BE2C (cell line): ENCODE data around the gene IQCE.

Source experiments
- DNase-seq: peaks from one replicate; pipeline ENCODE4 v3.0.0-alpha.2; 2020
- H3K27me3 ChIP-seq: fragments of 250-450 bp; sonication (Bioruptor Pico); 2 replicates; pipeline ENCODE4 v1.5.1; 2020; ENCODE audit warnings: mild to moderate bottlenecking
- H3K36me3 ChIP-seq: fragments of 250-450 bp; sonication (Bioruptor Pico); 2 replicates; pipeline ENCODE4 v1.5.1; 2020; ENCODE audit warnings: mild to moderate bottlenecking
- H3K4me1 ChIP-seq: fragments of 250-450 bp; sonication (Bioruptor Pico); 2 replicates; pipeline ENCODE4 v1.5.1; 2020
- H3K4me3 ChIP-seq: 2 replicates; pipeline ENCODE4 v1.5.1; 2011; ENCODE audit warnings: low read depth, low read length
- H3K9me3 ChIP-seq: fragments of 250-450 bp; sonication (Bioruptor Pico); 2 replicates; pipeline ENCODE4 v1.5.1; 2020
- CTCF ChIP-seq: IDR thresholded peaks from 2 replicates; pipeline ENCODE4 v1.5.1; 2012; ENCODE audit warnings: mild to moderate bottlenecking, low read depth, low read length

Gene IQCE

DNA sequence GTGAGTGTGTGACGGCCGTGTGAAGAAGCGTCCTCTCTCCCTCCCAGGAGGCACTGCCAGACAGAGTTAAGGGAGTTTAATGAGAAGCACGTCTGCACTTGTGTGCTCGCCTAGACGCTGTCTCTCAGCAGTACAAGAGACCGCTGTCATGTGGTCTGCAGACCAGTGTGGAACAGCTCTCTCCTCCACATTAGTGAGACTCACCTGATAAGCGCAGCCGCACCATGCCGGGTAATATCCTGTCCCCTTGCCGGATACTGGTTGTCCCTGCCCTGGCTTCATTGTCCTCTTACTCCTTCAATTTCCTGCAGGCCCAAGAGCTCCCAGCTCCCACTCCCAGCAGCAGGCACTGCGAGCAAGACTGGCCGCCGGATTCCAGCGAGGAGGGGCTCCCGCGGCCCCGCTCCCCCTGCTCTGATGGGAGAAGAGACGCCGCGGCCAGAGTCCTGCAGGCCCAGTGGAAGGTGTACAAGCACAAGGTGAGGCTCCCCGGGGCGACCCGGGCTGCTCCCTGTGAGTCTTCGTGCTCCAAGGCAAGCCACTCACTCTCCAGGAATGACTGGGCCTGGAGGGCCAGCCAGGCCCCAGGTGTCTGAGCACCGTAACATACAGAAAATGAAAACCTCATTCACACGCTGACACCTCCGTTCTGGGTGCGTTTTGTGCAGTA lies 39.5 kb downstream of the IQCE start:
- TF ChIP-seq CTCF, result no peak
- Histone ChIP-seq H3K4me3 (no peak overlapping the region), H3K4me1 (no peaks in the 10 kb centered on the region), H3K36me3 (peaks cover 26% of the 10 kb centered on the region), H3K9me3 (no peaks in the 10 kb centered on the region), H3K27me3 (no peaks in the 10 kb centered on the region)
- no peak for DNase-seq

GRCh38 chr7:2601065-2601464 lies 42.3 kb downstream of the IQCE start:
- H3K4me1 ChIP-seq, result peaks cover 4% of the 10 kb centered on the region
- DNase-seq, result no peak
- no peaks in the 10 kb centered on the region for H3K27me3 ChIP-seq
- H3K9me3 ChIP-seq, result no peaks in the 10 kb centered on the region
- H3K4me3 ChIP-seq, result no peak overlapping the region
- no peak for TF ChIP-seq CTCF
- H3K36me3 ChIP-seq, result peaks cover 15% of the 10 kb centered on the region

DNA sequence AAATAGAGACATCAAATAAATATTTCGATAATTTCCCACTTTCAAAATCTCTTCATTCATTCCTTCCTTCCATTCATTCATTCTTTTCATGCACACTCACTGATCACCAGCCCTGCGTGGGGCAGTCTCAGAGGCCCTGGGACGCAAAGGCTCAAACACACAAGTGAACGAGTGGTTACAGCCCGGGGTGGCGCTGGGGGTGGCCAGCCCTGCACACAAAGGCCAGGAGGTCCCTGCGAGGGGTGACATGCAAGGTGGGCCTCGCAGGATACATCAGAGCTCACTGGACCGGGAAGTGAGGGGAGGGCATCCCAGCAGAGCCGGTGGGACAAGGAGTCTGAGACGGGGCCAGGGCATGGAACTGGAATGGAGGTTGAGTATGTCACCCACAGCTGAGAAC lies 43.1 kb downstream of the IQCE start:
- Histone ChIP-seq H3K36me3 (peaks cover 15% of the 10 kb centered on the region), H3K27me3 (no peaks in the 10 kb centered on the region), H3K9me3 (no peaks in the 10 kb centered on the region), H3K4me3 (no peak overlapping the region), H3K4me1 (peaks cover 12% of the 10 kb centered on the region)
- DNase-seq, result no peak
- TF ChIP-seq CTCF, result no peak

DNA sequence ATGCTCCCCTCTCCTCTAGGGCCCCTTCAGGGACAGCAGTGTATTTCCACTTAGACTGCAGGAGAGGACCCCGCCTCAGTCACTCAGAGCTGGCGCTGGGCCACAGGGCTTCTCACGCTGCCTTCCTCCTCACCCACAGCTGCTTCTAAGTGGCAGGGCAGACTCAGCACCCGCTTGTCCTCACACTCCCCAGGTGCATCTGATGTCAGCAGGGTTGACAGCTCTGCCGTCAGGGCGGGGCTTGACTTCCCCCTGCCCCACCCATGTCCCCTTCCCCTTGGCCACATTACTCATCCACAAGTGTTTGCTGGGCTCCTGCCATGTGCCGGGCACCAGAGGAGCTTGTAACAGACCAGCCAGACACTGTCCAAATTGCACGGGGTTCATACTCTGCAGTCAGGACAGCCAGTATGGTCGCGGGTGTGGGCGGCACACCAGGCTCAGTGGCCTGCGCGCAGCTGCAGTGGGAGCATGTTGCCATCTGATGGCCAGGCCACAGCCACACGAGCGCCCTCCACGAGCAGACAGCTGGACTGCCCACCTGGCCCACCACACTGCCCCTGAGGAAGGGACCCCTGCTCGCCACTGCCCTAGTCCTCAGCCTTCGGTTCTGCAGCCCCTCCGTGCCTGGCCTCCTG lies 43.7 kb downstream of the IQCE start:
- H3K36me3 ChIP-seq, result peaks cover 15% of the 10 kb centered on the region
- TF ChIP-seq CTCF, result no peak
- no peak overlapping the region for H3K4me3 ChIP-seq
- H3K9me3 ChIP-seq, result no peaks in the 10 kb centered on the region
- DNase-seq, result peak; percentile 47
- H3K4me1 ChIP-seq, result peaks cover 16% of the 10 kb centered on the region
- no peaks in the 10 kb centered on the region for H3K27me3 ChIP-seq

DNA sequence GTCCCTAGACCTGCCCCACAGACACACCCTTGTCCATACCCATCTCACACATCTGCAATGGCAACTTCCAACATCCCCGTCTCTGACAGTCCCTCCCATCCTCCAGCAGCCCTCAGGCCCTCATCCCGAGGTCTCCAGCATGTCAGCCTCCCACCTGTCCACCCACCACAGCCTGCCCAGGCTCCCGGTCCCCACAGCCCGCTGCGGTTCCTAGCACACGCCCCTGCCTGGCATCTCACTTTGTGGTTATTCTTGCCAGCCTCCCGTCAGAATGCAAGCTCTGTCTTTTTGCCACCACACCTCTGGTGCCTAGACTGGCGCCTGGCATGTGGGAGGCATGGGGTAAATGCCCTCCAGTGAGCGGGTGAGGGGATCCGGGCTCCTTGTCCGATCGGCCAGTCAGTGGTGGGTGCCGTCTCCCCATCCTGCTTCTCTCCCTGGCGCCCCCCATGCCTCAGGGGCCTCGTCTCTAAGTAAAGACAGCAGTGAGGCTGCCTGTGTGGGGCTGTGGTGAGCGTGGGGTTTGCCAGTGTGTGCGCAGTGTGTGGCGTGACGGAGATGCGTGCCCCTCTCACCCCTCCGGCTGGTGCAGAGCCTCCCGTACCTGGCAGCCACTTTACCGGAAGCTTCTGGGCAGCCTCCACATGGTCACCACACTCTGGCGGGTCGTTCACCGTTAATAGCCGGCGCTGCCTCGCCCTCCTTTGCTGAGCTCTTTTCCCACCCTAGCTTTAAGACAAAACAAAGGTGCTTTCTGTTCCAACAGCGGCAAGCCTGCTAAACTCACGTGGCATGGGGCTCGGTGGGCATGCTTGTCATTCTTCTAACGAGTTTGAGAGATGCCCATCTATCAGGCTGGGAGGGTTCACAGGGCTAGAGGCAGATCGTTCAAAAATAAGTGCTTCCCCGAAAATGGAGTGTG lies 44.5 kb downstream of the IQCE start:
- H3K27me3 ChIP-seq, result no peaks in the 10 kb centered on the region
- DNase-seq, result no peak
- H3K9me3 ChIP-seq, result no peaks in the 10 kb centered on the region
- H3K4me3 ChIP-seq, result no peak overlapping the region
- peaks cover 14% of the 10 kb centered on the region for H3K36me3 ChIP-seq
- peaks cover 16% of the 10 kb centered on the region for H3K4me1 ChIP-seq
- no peak for TF ChIP-seq CTCF
